Brain microvascular endothelial cell (primary cell): Measurements from ENCODE around the gene NHSL2.

ENCODE experiments used
- DNase-seq: peaks from one replicate; pipeline ENCODE4 v3.0.0-alpha.2; 2020
- H3K27ac ChIP-seq: fragments of 250-450 bp; sonication (Bioruptor Pico); 2 replicates; pipeline ENCODE4 v1.5.1; 2020; ENCODE audit warnings: mild to moderate bottlenecking, moderate library complexity
- H3K27me3 ChIP-seq: fragments of 250-450 bp; sonication (Bioruptor Pico); replicated peaks from 2 replicates; pipeline ENCODE4 v1.5.1; 2020; ENCODE audit warnings: mild to moderate bottlenecking
- H3K36me3 ChIP-seq: fragments of 250-450 bp; sonication (Bioruptor Pico); replicated peaks from 2 replicates; pipeline ENCODE4 v1.5.1; 2020; ENCODE audit warnings: mild to moderate bottlenecking
- H3K4me3 ChIP-seq: 2 replicates; pipeline ENCODE4 v1.5.1; 2011; ENCODE audit warnings: low read depth, mild to moderate bottlenecking, control low read depth, low read length, moderate library complexity
- CTCF ChIP-seq: IDR thresholded peaks from 2 replicates; pipeline ENCODE4 v1.5.1; 2011; ENCODE audit warnings: low read depth, mild to moderate bottlenecking, moderate library complexity, low read length, control low read depth, inconsistent platforms; ENCODE audit errors: missing control alignments
- in situ Hi-C: cut with HindIII; loops from 2 replicates; pipeline ENCODE4 v1.10.0; 2017; ENCODE audit warnings: low sequenced_read_pairs, low pct_ligation_motif_present

Gene NHSL2

GRCh38 chrX:72110051-72110875 lies 199.6 kb downstream of the NHSL2 start:
- H3K27me3 ChIP-seq: peaks cover 2% of the 10 kb centered on the region

DNA sequence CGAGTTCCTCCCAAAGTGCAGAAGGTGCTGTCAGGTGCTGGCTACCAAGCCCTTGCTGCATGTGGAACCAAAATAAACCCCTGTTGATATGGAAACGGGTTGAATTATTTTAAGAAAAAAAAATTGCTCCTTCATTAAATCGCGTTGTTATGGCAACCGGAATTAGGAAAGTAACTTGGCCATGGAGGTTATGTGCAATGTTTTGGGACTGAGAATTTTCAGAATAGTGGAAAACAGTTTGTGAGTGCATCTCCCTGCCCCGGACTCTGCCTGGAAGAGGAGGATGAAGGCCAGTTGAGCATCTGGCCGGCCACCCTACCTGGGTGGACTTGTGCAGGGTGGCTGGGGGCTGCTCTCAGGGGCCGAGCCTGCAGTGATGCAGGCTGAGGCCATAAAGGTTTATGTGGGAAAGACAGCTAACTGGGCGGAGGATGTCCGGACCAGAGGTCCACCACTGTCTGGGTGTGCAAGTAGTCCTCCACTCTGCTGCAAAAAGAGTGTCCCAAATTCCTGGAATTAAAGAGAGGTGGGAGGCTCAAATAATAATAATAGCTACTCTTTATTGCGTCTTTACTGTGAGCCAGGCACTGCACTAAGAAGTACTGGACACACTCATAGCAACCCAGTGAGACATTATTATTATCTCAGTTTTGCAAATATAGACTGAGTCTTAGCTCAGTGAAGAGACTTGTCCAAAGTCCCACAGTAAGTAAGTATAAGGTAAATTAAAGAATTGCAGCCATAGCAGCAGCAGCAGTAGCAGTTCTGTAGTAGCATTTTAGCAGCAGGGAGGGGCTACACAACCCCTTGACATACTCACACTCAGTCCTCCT lies 200.4 kb downstream of the NHSL2 start:
- no peak for DNase-seq
- no peak for TF ChIP-seq CTCF
- peaks cover 2% of the 10 kb centered on the region for H3K27me3 ChIP-seq
- H3K27ac ChIP-seq: no peak overlapping the region
- no peaks in the 10 kb centered on the region for H3K36me3 ChIP-seq
- no peak overlapping the region for H3K4me3 ChIP-seq
- in situ Hi-C loops: no loop called here

More at GRCh38 chrX:72110051-72110875, 199.6 kb downstream of the NHSL2 start:
- Histone ChIP-seq H3K4me3 (no peak overlapping the region), H3K36me3 (no peaks in the 10 kb centered on the region), H3K27ac (no peak overlapping the region)
- in situ Hi-C loops: no loop called here
- DNase-seq: no peak
- TF ChIP-seq CTCF: no peak

DNA sequence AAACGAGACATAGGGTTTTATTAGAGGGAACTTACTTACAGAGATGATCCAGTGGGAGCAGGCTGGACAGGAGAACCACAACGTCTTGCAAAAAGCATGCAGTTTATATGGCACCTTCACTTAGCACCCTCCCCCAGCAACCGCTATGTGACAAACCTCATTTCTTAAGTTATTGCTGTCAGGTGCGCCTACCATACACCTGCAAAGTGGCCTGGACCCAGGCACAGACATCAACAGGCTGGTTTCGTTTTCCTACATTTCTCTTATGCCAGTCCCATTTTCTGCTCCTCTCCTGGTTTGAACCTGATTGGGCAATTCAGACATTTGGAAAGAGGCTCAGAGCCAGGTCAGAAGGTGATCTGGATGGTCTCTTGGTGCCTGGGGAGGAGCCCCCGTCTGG lies 202.8 kb downstream of the NHSL2 start:
- Histone ChIP-seq H3K27ac (no peak overlapping the region), H3K4me3 (no peak overlapping the region), H3K27me3 (peaks cover 2% of the 10 kb centered on the region), H3K36me3 (no peaks in the 10 kb centered on the region)
- DNase-seq: no peak
- in situ Hi-C loops: no loop called here
- no peak for TF ChIP-seq CTCF

GRCh38 chrX:72114306-72114705 lies 203.7 kb downstream of the NHSL2 start:
- TF ChIP-seq CTCF: no peak
- no peak for DNase-seq
- no peak overlapping the region for H3K27ac ChIP-seq
- in situ Hi-C loops: no loop called here
- H3K36me3 ChIP-seq: no peaks in the 10 kb centered on the region
- H3K4me3 ChIP-seq: no peak overlapping the region
- peaks cover 2% of the 10 kb centered on the region for H3K27me3 ChIP-seq

DNA sequence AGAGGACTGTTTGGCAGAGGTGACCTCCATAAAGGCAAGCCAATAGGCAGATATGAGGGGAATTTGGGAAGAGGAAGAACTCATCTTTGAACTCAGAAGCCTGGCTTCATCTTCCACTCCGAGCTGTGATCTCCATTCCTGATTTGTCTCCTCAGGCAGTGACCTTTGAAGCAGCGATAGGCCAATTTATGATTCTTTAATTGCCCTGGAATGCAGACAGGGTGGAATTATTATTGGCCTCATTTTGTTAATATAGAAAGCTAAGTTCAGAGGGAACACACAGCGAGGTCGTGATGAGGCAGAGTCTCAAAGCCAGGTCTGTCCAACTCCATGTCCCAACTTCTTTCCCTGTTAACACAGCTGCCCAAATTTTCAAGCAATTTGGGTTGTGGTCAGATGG lies 204.2 kb downstream of the NHSL2 start:
- Histone ChIP-seq H3K4me3 (no peak overlapping the region), H3K27ac (no peak overlapping the region), H3K27me3 (peaks cover 2% of the 10 kb centered on the region), H3K36me3 (no peaks in the 10 kb centered on the region)
- TF ChIP-seq CTCF: no peak
- in situ Hi-C loops: no loop called here
- no peak for DNase-seq
